HS-27A (cell line): ENCODE measurements around the gene HECW1.
A peak's percentile ranks its signal among the peaks of the same experiment; 100 is the strongest.
"Not testable (repeated sequence)": the region's sequence is repeated elsewhere in the genome, so short reads cannot be mapped to it uniquely, and the experiment has no call there.

Experiments
- DNase-seq: peaks from one replicate; pipeline ENCODE4 v3.0.0-alpha.2; 2012; ENCODE audit warnings: low read depth, missing footprints

HECW1 gene

GRCh38 chr7:43540471-43540870 lies 428.0 kb downstream of the HECW1 start:
- no peak for DNase-seq

GRCh38 chr7:43542716-43543115 lies 430.3 kb downstream of the HECW1 start:
- DNase-seq, result no peak

GRCh38 chr7:43546231-43546630 lies 433.8 kb downstream of the HECW1 start:
- DNase-seq, result no peak

GRCh38 chr7:43550427-43550826 lies 438.0 kb downstream of the HECW1 start:
- no peak for DNase-seq

- DNase-seq, result no peak
These were observed 439.7 kb downstream of the HECW1 start for GRCh38 chr7:43552122-43552521.

- no peak for DNase-seq
These were observed 441.6 kb downstream of the HECW1 start for GRCh38 chr7:43553999-43554398.

- DNase-seq, result no peak
These were observed 442.0 kb downstream of the HECW1 start for GRCh38 chr7:43554423-43554822.

GRCh38 chr7:43557831-43558495 lies 445.5 kb downstream of the HECW1 start:
- no peak for DNase-seq

GRCh38 chr7:43559171-43559945 lies 446.9 kb downstream of the HECW1 start:
- DNase-seq, result no peak

- DNase-seq, result no peak
These were observed 447.5 kb downstream of the HECW1 start for GRCh38 chr7:43559946-43560335.

GRCh38 chr7:43560742-43561330 lies 448.4 kb downstream of the HECW1 start:
- no peak for DNase-seq

GRCh38 chr7:43562383-43562782 lies 449.9 kb downstream of the HECW1 start:
- DNase-seq, result no peak

- no peak for DNase-seq
These were observed 453.3 kb downstream of the HECW1 start for GRCh38 chr7:43565786-43566185.

GRCh38 chr7:43568529-43568928 lies 456.1 kb downstream of the HECW1 start:
- no peak for DNase-seq

GRCh38 chr7:43569424-43569823 lies 457.0 kb downstream of the HECW1 start:
- no peak for DNase-seq

- DNase-seq, result no peak
These were observed 458.4 kb downstream of the HECW1 start for GRCh38 chr7:43570688-43571365.

GRCh38 chr7:43572516-43573049 lies 460.1 kb downstream of the HECW1 start:
- peak; percentile 59 for DNase-seq

GRCh38 chr7:43573832-43574231 lies 461.4 kb downstream of the HECW1 start:
- not testable (repeated sequence) for DNase-seq

GRCh38 chr7:43575506-43575905 lies 463.1 kb downstream of the HECW1 start:
- no peak for DNase-seq

GRCh38 chr7:43576241-43576640 lies 463.8 kb downstream of the HECW1 start:
- DNase-seq, result no peak

GRCh38 chr7:43577485-43577951 lies 465.1 kb downstream of the HECW1 start:
- DNase-seq, result no peak
